NCI-H2227 (cell line): Measurements from ENCODE around the gene TNIP1.

ENCODE experiments used
- DNase-seq: peaks from one replicate; lab custom pipeline; 2025; ENCODE audit not compliant: unreplicated experiment; lab: John Stamatoyannopoulos, UW

The TNIP1 gene, protein sequence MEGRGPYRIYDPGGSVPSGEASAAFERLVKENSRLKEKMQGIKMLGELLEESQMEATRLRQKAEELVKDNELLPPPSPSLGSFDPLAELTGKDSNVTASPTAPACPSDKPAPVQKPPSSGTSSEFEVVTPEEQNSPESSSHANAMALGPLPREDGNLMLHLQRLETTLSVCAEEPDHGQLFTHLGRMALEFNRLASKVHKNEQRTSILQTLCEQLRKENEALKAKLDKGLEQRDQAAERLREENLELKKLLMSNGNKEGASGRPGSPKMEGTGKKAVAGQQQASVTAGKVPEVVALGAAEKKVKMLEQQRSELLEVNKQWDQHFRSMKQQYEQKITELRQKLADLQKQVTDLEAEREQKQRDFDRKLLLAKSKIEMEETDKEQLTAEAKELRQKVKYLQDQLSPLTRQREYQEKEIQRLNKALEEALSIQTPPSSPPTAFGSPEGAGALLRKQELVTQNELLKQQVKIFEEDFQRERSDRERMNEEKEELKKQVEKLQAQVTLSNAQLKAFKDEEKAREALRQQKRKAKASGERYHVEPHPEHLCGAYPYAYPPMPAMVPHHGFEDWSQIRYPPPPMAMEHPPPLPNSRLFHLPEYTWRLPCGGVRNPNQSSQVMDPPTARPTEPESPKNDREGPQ

GRCh38 chr5:151080613-151081430 is at the start of gene TNIP1:
Gene TNIP1, minus strand, starts transcription at chr5:151081034. Its CDS starts 15,939 bp downstream, at chr5:151065095.
- peak; percentile 80 for DNase-seq

DNA sequence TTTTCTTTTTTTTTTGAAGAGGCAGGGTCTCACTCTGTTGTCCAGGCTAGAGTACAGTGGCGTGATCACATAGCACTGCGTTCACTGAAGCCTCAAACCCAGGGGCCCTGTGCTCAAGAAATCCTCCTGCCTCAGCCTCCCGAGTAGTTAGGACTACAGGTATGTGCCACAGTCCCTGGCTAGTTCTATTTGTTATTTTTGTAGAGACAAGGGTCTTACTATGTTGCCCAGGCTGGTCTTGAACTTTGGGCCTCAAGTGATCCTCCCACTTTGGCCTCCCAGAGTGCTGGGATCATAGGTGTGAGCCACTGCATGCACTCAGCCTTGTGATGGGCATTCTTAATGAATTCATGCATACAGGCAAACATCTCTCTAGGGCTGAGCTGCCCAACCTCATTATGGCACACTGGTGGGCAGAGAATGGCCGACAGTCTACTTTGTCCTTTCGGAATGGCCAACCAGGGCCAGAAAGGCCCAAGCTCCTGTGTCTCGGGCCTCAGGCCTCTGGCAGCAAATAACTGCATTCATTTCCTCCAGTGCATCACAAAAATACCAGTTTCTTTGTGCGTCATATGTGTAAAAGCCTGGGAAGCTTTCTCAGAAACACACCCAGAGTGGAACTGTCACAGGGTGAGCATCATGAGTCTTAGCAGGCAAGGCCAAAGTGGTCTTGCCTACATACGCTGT is 49.5 kb upstream of the TNIP1 start:
- no peak for DNase-seq

- DNase-seq: no peak
Measured at GRCh38 chr5:151128817-151129216, 48.0 kb upstream of the TNIP1 start.

GRCh38 chr5:151127926-151128325 is 47.1 kb upstream of the TNIP1 start:
- no peak for DNase-seq

GRCh38 chr5:151126199-151126645 is 45.4 kb upstream of the TNIP1 start:
- peak; percentile 45 for DNase-seq

- DNase-seq: no peak
Measured at GRCh38 chr5:151125421-151125820, 44.6 kb upstream of the TNIP1 start.

- DNase-seq: no peak
Measured at GRCh38 chr5:151123897-151124751, 43.3 kb upstream of the TNIP1 start.

GRCh38 chr5:151122828-151123227 is 42.0 kb upstream of the TNIP1 start:
- DNase-seq: no peak

DNA sequence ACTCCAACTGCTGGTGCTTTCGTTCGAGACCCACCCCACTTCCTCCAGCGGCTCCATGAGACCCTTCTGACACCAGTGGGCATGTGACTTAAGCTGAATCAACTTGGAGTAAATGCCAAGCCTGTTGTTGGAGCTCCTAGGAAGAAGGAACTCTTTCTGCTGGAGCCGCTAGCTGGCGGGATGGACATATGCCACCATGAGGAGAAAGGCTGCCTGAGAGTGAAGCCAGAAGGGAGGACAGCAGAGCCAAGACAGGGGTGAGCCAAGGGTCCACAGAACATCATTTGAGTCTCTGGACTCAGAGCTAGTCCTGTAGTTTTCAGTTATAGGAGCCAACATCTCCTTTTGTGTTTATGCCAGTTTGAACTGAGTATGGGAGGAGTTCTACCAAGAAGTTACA is 40.8 kb upstream of the TNIP1 start:
- DNase-seq: no peak

DNA sequence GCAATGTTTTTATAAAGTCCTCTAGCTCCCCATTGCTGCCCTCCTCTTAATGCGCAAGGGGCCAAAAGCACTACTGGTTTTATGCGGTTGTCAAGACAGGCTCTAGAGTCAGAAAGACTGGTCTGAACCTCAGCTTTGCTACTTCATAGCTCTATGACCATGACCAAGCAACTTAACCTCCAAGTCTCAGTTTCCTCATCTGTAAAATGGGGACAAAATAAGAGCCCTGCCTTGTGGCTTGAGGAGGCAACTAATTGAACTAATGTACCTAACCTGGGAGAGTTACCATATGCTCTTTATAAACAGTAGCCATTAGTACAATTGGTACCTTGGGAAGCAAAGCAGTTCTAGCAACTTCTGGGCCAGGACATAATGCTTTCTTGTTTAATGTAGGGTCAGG is 40.3 kb upstream of the TNIP1 start:
- no peak for DNase-seq

- DNase-seq: no peak
Measured at GRCh38 chr5:151118913-151119575, 38.2 kb upstream of the TNIP1 start.

DNA sequence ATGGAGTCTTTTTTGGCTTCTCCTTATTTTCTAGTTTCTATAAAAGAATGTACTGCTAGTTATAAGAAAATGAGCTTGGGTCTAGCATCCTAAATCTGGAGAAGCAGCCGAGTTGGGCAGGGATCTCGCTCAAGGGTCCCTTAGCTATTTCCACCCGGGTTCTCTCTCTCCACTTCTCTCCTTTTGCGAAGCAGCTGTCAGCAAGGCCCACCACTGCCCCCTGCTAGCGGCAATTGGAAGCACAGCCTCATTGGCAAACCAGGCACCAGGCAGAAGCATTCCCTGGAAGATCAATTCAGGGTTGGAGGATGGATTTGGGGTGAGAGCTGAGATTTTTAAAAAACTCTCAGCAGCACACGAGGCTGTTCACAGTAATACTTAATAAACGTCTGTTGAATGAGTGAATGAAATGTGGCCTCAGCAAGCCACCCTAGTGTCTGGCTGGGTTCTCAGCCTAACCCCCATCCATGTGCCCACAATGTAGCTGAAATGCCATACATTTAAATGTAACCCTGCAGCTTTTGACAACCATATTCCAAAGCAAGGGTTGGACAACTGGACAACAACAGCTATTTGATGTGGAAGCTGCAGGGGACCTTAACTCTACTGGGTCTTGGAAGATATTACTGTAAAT is 34.6 kb upstream of the TNIP1 start:
- peak; percentile 54 for DNase-seq

DNA sequence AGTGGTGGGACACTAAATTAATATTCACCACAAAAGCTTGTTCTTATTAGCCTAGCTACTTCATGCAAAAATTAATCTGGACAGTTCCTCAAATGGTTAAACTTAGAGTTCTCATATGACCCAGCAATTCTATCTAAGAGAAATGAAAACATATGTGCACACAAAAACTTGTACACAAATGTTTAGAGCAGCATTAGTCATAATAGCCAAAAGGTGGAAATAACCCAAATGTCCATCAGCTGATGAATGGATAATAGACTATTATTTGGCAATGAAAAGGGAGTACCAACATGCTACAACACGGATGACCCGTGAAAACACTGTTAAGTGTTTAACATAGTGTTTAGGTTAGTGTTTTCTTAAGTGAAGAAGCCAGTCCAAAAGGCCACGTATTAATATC is 32.8 kb upstream of the TNIP1 start:
- no peak for DNase-seq

DNA sequence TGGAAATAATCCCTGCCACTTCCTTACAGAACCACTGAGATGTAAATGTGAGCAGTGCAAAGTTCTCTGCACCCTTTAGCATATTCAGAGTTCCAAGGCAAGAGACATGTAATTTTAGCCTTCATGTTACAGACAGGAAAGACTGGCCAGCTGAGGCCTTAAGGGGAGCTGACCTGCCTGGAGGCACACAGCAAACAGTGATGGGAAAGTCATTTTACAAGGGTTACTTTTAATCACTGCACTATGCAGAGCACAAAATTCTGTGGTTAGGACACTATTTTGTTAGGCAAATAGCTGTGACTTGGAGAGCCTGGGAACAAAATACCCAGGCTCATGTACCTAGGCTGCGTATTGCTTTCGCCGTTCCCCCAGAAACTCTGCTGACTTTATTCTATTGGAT is 30.2 kb upstream of the TNIP1 start:
- DNase-seq: no peak

DNA sequence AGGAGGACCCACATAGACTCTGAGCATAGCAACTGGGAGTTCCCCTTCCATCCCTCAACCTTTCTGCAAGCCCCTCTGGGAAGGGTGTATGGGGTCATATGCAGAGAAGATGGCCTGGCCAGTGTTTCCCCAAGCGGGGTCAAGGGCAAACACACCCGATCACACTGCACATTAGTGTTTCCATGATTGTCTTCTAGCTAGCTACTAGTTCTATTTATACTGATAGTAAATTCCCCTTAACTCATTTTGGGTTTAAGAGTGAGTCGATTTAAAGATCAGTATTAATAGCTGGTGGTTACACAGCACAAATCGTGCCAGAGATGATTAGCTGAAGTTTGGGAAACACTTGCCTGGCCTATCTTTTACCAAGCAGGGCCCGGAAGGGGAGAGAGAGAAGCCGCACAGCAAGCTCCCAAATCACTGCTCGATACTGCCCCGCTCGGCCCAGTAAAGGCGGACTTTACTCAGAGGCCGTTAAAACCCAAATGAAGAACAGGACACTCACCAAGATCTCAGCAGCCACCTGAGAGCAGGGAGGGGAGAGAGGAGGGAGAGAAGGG is 29.4 kb upstream of the TNIP1 start:
- no peak for DNase-seq

DNA sequence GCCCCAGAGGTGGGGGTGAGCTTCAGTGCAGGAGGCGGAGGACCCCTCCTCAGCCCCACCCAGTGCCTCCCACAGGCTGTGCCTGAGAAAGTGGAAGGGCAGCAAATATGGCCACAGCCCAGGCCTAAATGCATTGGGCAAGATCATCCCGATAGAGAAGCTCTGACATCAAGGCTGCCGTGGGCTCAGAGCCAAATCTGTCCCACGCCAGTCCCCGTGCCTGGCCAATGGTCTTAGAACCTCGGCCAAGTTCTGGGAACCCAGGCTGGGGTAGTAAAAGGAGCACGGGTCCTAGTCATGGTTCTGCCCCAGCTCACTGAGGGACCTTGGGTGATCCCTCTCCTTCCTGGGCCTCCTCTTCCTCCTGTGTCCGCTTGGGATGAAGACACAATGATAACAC is 27.7 kb upstream of the TNIP1 start:
- DNase-seq: no peak

GRCh38 chr5:151107738-151108520 is 27.1 kb upstream of the TNIP1 start:
- no peak for DNase-seq

- no peak for DNase-seq
Measured at GRCh38 chr5:151107084-151107483, 26.2 kb upstream of the TNIP1 start.
